GM12878 (cell line): ENCODE results near the gene SMG6. TPM values are rescaled to one million over a fixed set of nuclear protein-coding genes. Genes with fewer than 3 reads are reported as not detected.
A peak's percentile ranks its signal among the peaks of the same experiment; 100 is the strongest.

ENCODE experiments used
- ASH2L ChIP-seq: fragments of 300-600, 200-600 bp; sonication (generic); IDR thresholded peaks from 2 replicates; pipeline ENCODE4 v1.6.1; 2017; ENCODE audit warnings: low read depth, mild to moderate bottlenecking, borderline replicate concordance
- DPF2 ChIP-seq: fragments of 450-650 bp; IDR thresholded peaks from 2 replicates; pipeline ENCODE4 v1.6.1; 2017; ENCODE audit warnings: mild to moderate bottlenecking
- EGR1 ChIP-seq, 2 experiments: IDR thresholded peaks; 1 replicate in 1 of 2; 2 replicates in 1 of 2; pipeline ENCODE4 v1.6.1; 2011 to 2012; ENCODE audit warnings: low read depth in 2 of 2, low read length in 2 of 2, borderline replicate concordance in 1 of 2, mild to moderate bottlenecking in 1 of 2, moderate library complexity in 1 of 2
- ESRRA ChIP-seq: IDR thresholded peaks from 2 replicates; pipeline ENCODE4 v1.6.1; 2012; ENCODE audit warnings: mild to moderate bottlenecking, low read length, improper control_type of control experiment
- IKZF2 ChIP-seq, 2 experiments: fragments of 450-650 bp; IDR thresholded peaks; 2 replicates each; pipeline ENCODE4 v1.6.1; 2017; ENCODE audit warnings: mild to moderate bottlenecking in 2 of 2, moderate library complexity in 2 of 2
- JUNB ChIP-seq: IDR thresholded peaks from 2 replicates; pipeline ENCODE4 v1.6.1; 2016; ENCODE audit warnings: antibody characterized with exemption, mild to moderate bottlenecking
- NFYB ChIP-seq: IDR thresholded peaks from 2 replicates; pipeline ENCODE4 v1.6.1; 2011; ENCODE audit warnings: low read depth, mild to moderate bottlenecking, low read length, improper control_type of control experiment, moderate library complexity; ENCODE audit not compliant: insufficient read depth
- NR2F1 ChIP-seq: fragments of 450-650 bp; conservative IDR thresholded peaks from 2 replicates; pipeline ENCODE4 v1.6.1; 2017; ENCODE audit warnings: mild to moderate bottlenecking
- PAX5 ChIP-seq: IDR thresholded peaks from 2 replicates; pipeline ENCODE4 v1.6.1; 2011; ENCODE audit warnings: low read depth, low read length, borderline replicate concordance
- PRDM15 ChIP-seq: fragments of 450-650 bp; formaldehyde crosslinking; IDR thresholded peaks from 2 replicates; pipeline ENCODE4 v1.4.0; 2020; ENCODE audit warnings: mild to moderate bottlenecking, moderate library complexity
- RAD21 ChIP-seq: IDR thresholded peaks from 2 replicates; pipeline ENCODE4 v1.6.1; 2011; ENCODE audit warnings: mild to moderate bottlenecking, low read depth, low read length, moderate library complexity; ENCODE audit not compliant: insufficient read depth
- RAD51 ChIP-seq: fragments of 450-650 bp; IDR thresholded peaks from 2 replicates; pipeline ENCODE4 v1.6.1; 2016; ENCODE audit warnings: moderate library complexity, mild to moderate bottlenecking, inconsistent platforms
- SMAD5 ChIP-seq: IDR thresholded peaks from 2 replicates; pipeline ENCODE4 v1.6.1; 2016; ENCODE audit warnings: antibody characterized with exemption, low read depth
- SPI1 ChIP-seq: IDR thresholded peaks from 2 replicates; pipeline ENCODE4 v1.6.1; 2011; ENCODE audit warnings: low read depth, mild to moderate bottlenecking, low read length, moderate library complexity, borderline replicate concordance; ENCODE audit not compliant: insufficient read depth
- TAF1 ChIP-seq: IDR thresholded peaks from 2 replicates; pipeline ENCODE4 v1.6.1; 2011; ENCODE audit warnings: mild to moderate bottlenecking, low read depth, low read length, borderline replicate concordance
- TCF12 ChIP-seq: IDR thresholded peaks from 2 replicates; pipeline ENCODE4 v1.6.1; 2011; ENCODE audit warnings: low read depth, mild to moderate bottlenecking, low read length
- TCF7 ChIP-seq: IDR thresholded peaks from 2 replicates; pipeline ENCODE4 v1.6.1; 2014; ENCODE audit warnings: antibody characterized with exemption, borderline replicate concordance
- YY1 ChIP-seq: IDR thresholded peaks from 2 replicates; pipeline ENCODE4 v1.6.1; 2011; ENCODE audit warnings: low read depth, mild to moderate bottlenecking, low read length
- ZBTB40 ChIP-seq: fragments of 450-650 bp; IDR thresholded peaks from 2 replicates; pipeline ENCODE4 v1.6.1; 2016; ENCODE audit warnings: mild to moderate bottlenecking, moderate library complexity, borderline replicate concordance
- ZSCAN29 ChIP-seq: fragments of 450-650 bp; IDR thresholded peaks from 2 replicates; pipeline ENCODE4 v1.6.1; 2017; ENCODE audit warnings: mild to moderate bottlenecking, moderate library complexity
- polyA plus RNA-seq, 11 experiments: library from polyadenylated mRNA; depleted of rRNA in 4 of 11; unstranded in 6 of 11; stranded (reverse) in 5 of 11; fragments of >200 nt; fragmentation: Nextera tagmentation in 4 of 11; fragmentation: Illumina TruSeq in 1 of 11; extraction: Ambion mirVana in 4 of 11; extraction: Trizol in 1 of 11; gene quantifications; 1 replicate in 1 of 11; 2 replicates in 10 of 11; pipeline versions ENCODE4 v1.2.1 to v1.2.3, GENCODE V29; 2011 to 2016; ENCODE audit warnings: inconsistent platforms in 2 of 11, missing spikeins in 2 of 11, low read depth in 1 of 11
- total RNA-seq, 4 experiments: library from RNA; depleted of rRNA in 3 of 4; stranded (reverse); fragments of >200 nt in 3 of 4; fragmentation: Illumina TruSeq in 1 of 4; extraction: Trizol in 1 of 4; gene quantifications; 2 replicates each; pipeline versions ENCODE4 v1.2.1 to v1.2.3, GENCODE V29; 2013 to 2021
- TF ChIP-seq, protein P1 (sequence below): IDR thresholded peaks from 2 replicates; pipeline ENCODE4 v1.6.1; 2011; ENCODE audit warnings: mild to moderate bottlenecking, low read depth, low read length, moderate library complexity; ENCODE audit not compliant: insufficient replicate concordance

Gene SMG6
- total and polyA plus RNA-seq, 10 of the 15 experiments (the other 5 are each of a cell fraction or from before 2014, with no cell fraction given), result 0.58 to 28.7 (median 15.7) TPM

- TF ChIP-seq PRDM15 (CRISPR knock-in tag), result no peak
- TF ChIP-seq IKZF2 (IDR thresholded peaks at IDR 0.05), result peak in 1 of 2 experiments; percentile 40; a peak in 1 of 4 replicates
- no peak for TF ChIP-seq ESRRA
- TF ChIP-seq PAX5, result no peak
- TF ChIP-seq EGR1 (IDR thresholded peaks at IDR 0.05; ENCODE audit: borderline replicate concordance in 1 of 2, low read depth in 2 of 2, low read length in 2 of 2), result peak in 1 of 2 experiments; percentile 76; a peak in 2 of 3 replicates
- TF ChIP-seq TCF12, result no peak
- peak; percentile 51 for TF ChIP-seq TAF1
- TF ChIP-seq YY1, result peak; percentile 93
- peak; percentile 48; the same call in 1 of the 2 replicates for TF ChIP-seq NR2F1
- TF ChIP-seq ZSCAN29, result no peak
- peak; percentile 47; the same call in 1 of the 2 replicates for TF ChIP-seq DPF2
- no peak for TF ChIP-seq RAD51
- TF ChIP-seq JUNB, result no peak
- 0 out of 2 replicates have a peak, but pooled peaks have one; percentile 55 for TF ChIP-seq SMAD5
- no peak for TF ChIP-seq NFYB
- TF ChIP-seq ASH2L, result no peak
- no peak for TF ChIP-seq SPI1
- TF ChIP-seq RAD21, result no peak
- TF ChIP-seq, protein P1, sequence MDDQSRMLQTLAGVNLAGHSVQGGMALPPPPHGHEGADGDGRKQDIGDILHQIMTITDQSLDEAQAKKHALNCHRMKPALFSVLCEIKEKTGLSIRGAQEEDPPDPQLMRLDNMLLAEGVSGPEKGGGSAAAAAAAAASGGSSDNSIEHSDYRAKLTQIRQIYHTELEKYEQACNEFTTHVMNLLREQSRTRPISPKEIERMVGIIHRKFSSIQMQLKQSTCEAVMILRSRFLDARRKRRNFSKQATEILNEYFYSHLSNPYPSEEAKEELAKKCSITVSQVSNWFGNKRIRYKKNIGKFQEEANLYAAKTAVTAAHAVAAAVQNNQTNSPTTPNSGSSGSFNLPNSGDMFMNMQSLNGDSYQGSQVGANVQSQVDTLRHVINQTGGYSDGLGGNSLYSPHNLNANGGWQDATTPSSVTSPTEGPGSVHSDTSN, result no peak
- TF ChIP-seq TCF7, result no peak
- TF ChIP-seq ZBTB40, result no peak
These were observed at the start of gene SMG6, which contains the start of gene SRR (continued) for GRCh38 chr17:2303204-2304188.
